CD8-positive, alpha-beta memory T cell (primary cell): ENCODE results near the gene ZCCHC2. TPM values are rescaled to one million over a fixed set of nuclear protein-coding genes. Genes with fewer than 3 reads are reported as not detected.

Experiments
- CTCF ChIA-PET: fragments of 350-600 bp; sonication (Branson Sonifier 250); formaldehyde crosslinking; loops from one replicate; lab custom pipeline; 2021; ENCODE audit warnings: antibody characterized with exemption; lab: Charles Lee
- POLR2A ChIA-PET: fragments of 350-600 bp; sonication (Branson Sonifier 250); formaldehyde crosslinking; loops from one replicate; lab custom pipeline; 2021; ENCODE audit warnings: antibody characterized with exemption; lab: Charles Lee
- DNase-seq, 5 donors: peaks; one replicate each; pipeline versions ENCODE4 v3.0.0 to v3.0.0-alpha.2; 2020 to 2022; ENCODE audit warnings: mixed read lengths in 1 of 5
- H3K27ac ChIP-seq: one replicate; pipeline ENCODE4 v1.7.0; 2013; ENCODE audit warnings: low read depth, mild to moderate bottlenecking, low read length, moderate library complexity
- H3K27me3 ChIP-seq: 2 replicates; pipeline ENCODE4 v1.7.0; 2013; ENCODE audit warnings: low read length, mild to moderate bottlenecking; ENCODE audit not compliant: insufficient read depth, poor library complexity, severe bottlenecking
- H3K36me3 ChIP-seq: 2 replicates; pipeline ENCODE4 v1.7.0; 2013; ENCODE audit warnings: mild to moderate bottlenecking, low read length, moderate library complexity; ENCODE audit not compliant: insufficient read depth
- H3K4me1 ChIP-seq: 2 replicates; pipeline ENCODE4 v1.7.0; 2013; ENCODE audit warnings: mild to moderate bottlenecking, low read length, moderate library complexity; ENCODE audit not compliant: insufficient read depth
- H3K4me3 ChIP-seq: 2 replicates; pipeline ENCODE4 v1.7.0; 2013; ENCODE audit warnings: mild to moderate bottlenecking, low read length
- H3K9me3 ChIP-seq: 2 replicates; pipeline ENCODE4 v1.7.0; 2013; ENCODE audit warnings: mild to moderate bottlenecking, low read length
- H3K27ac Mint-ChIP-seq, 8 donors: one replicate each; pipeline ENCODE4 v1.8.0; 2020 to 2021; ENCODE audit warnings: mixed read lengths in 8 of 8, mild to moderate bottlenecking in 6 of 8, inconsistent platforms in 3 of 8, moderate library complexity in 3 of 8
- H3K27me3 Mint-ChIP-seq, 2 donors: one replicate each; pipeline ENCODE4 v1.8.0; 2020 to 2021; ENCODE audit warnings: mixed read lengths in 2 of 2, mild to moderate bottlenecking in 1 of 2, moderate library complexity in 1 of 2
- H3K36me3 Mint-ChIP-seq, 3 donors: one replicate each; pipeline ENCODE4 v1.8.0; 2020 to 2021; ENCODE audit warnings: mixed read lengths in 3 of 3, inconsistent platforms in 1 of 3, mild to moderate bottlenecking in 1 of 3
- H3K4me1 Mint-ChIP-seq, 3 donors: one replicate each; pipeline ENCODE4 v1.8.0; 2020 to 2021; ENCODE audit warnings: mixed read lengths in 3 of 3, inconsistent platforms in 1 of 3, mild to moderate bottlenecking in 1 of 3
- H3K4me3 Mint-ChIP-seq, 7 donors: one replicate each; pipeline ENCODE4 v1.8.0; 2020 to 2021; ENCODE audit warnings: mixed read lengths in 7 of 7, mild to moderate bottlenecking in 6 of 7, moderate library complexity in 4 of 7, inconsistent platforms in 2 of 7
- H3K9me3 Mint-ChIP-seq, 5 donors: one replicate each; pipeline ENCODE4 v1.8.0; 2020 to 2022; ENCODE audit warnings: mixed read lengths in 5 of 5, mild to moderate bottlenecking in 3 of 5, moderate library complexity in 2 of 5, inconsistent platforms in 1 of 5
- polyA plus RNA-seq: library from polyadenylated mRNA; unstranded; fragments of 300-500 nt; fragmentation: Illumina TruSeq; gene quantifications from one replicate; pipeline ENCODE4 v1.2.3, GENCODE V29; 2021
- total RNA-seq, 2 experiments: library from RNA; stranded (reverse); gene quantifications; one replicate each; pipeline ENCODE4 v1.2.3, GENCODE V29; 2021

Gene ZCCHC2
- total and polyA plus RNA-seq, 3 experiments from 2014 or later, result 2.9 to 37.9 (median 36.4) TPM

GRCh38 chr18:62558015-62558663 is 35.3 kb downstream of the ZCCHC2 start:
- DNase-seq, result no peak
- Mint-ChIP-seq H3K9me3 (no peaks in the 10 kb centered on the region), H3K4me3 (no peak overlapping the region), H3K36me3 (peaks cover 0 to 91% (median 42%) of the 10 kb centered on the region in 3 donors), H3K27me3 (no peaks in the 10 kb centered on the region), H3K27ac (peak overlapping the region in 2 of 8 donors; percentile 17 to 70), H3K4me1 (peaks cover 12 to 22% (median 21%) of the 10 kb centered on the region in 3 donors)
- peaks cover 43% of the 10 kb centered on the region for H3K36me3 ChIP-seq
- no peak overlapping the region for H3K4me3 ChIP-seq
- no peaks in the 10 kb centered on the region for H3K4me1 ChIP-seq
- ChIA-PET CTCF (interaction anchor here (1.4 kb wide), 1 partner anchor 26 kb away, joined by 4 read pairs; no protein-coding TSS in a partner anchor), POLR2A (no interaction called here)
- H3K27me3 ChIP-seq, result no peaks in the 10 kb centered on the region
- H3K27ac ChIP-seq, result no peak overlapping the region
- no peaks in the 10 kb centered on the region for H3K9me3 ChIP-seq

GRCh38 chr18:62564044-62564443 is 41.2 kb downstream of the ZCCHC2 start:
- H3K27ac ChIP-seq, result no peak overlapping the region
- no peaks in the 10 kb centered on the region for H3K27me3 Mint-ChIP-seq
- H3K9me3 Mint-ChIP-seq, result no peaks in the 10 kb centered on the region
- H3K4me1 ChIP-seq, result no peaks in the 10 kb centered on the region
- H3K9me3 ChIP-seq, result no peaks in the 10 kb centered on the region
- no peak overlapping the region for H3K4me3 Mint-ChIP-seq
- ChIA-PET POLR2A (no interaction called here), CTCF (interaction anchor here (1.6 kb wide), 1 partner anchor 19 kb away, joined by 4 read pairs; no protein-coding TSS in a partner anchor)
- H3K36me3 ChIP-seq, result peaks cover 28% of the 10 kb centered on the region
- no peak overlapping the region for H3K4me3 ChIP-seq
- H3K4me1 Mint-ChIP-seq, result peaks cover 3 to 12% (median 5%) of the 10 kb centered on the region in 3 donors
- no peak for DNase-seq
- peaks cover 14 to 92% (median 35%) of the 10 kb centered on the region in 3 donors for H3K36me3 Mint-ChIP-seq
- H3K27me3 ChIP-seq, result no peaks in the 10 kb centered on the region
- H3K27ac Mint-ChIP-seq, result peak overlapping the region in 1 of 8 donors; percentile 39

GRCh38 chr18:62566199-62566598 is 43.4 kb downstream of the ZCCHC2 start:
- Histone ChIP-seq H3K36me3 (peaks cover 32% of the 10 kb centered on the region), H3K4me1 (no peaks in the 10 kb centered on the region), H3K27ac (no peak overlapping the region), H3K4me3 (no peak overlapping the region), H3K9me3 (no peaks in the 10 kb centered on the region), H3K27me3 (no peaks in the 10 kb centered on the region)
- H3K4me3 Mint-ChIP-seq, result peak overlapping the region in 1 of 7 donors; percentile 17
- no peaks in the 10 kb centered on the region for H3K9me3 Mint-ChIP-seq
- no peak for DNase-seq
- ChIA-PET POLR2A (no interaction called here), CTCF (no interaction called here)
- peak overlapping the region in 2 of 8 donors; percentile 8 to 39 for H3K27ac Mint-ChIP-seq
- peaks cover 2 to 15% (median 13%) of the 10 kb centered on the region in 3 donors for H3K4me1 Mint-ChIP-seq
- H3K27me3 Mint-ChIP-seq, result no peaks in the 10 kb centered on the region
- H3K36me3 Mint-ChIP-seq, result peaks cover 24 to 89% (median 42%) of the 10 kb centered on the region in 3 donors

- Histone ChIP-seq H3K27me3 (no peaks in the 10 kb centered on the region), H3K27ac (no peak overlapping the region), H3K36me3 (peaks cover 33% of the 10 kb centered on the region), H3K9me3 (no peaks in the 10 kb centered on the region), H3K4me1 (no peaks in the 10 kb centered on the region), H3K4me3 (no peak overlapping the region)
- H3K4me1 Mint-ChIP-seq, result peaks cover 9 to 15% (median 15%) of the 10 kb centered on the region in 3 donors
- ChIA-PET POLR2A (no interaction called here), CTCF (no interaction called here)
- H3K27ac Mint-ChIP-seq, result peak overlapping the region in 2 of 8 donors; percentile 8 to 39
- no peaks in the 10 kb centered on the region for H3K27me3 Mint-ChIP-seq
- H3K36me3 Mint-ChIP-seq, result peaks cover 24 to 89% (median 38%) of the 10 kb centered on the region in 3 donors
- DNase-seq, result no peak
- no peak overlapping the region for H3K4me3 Mint-ChIP-seq
- no peaks in the 10 kb centered on the region for H3K9me3 Mint-ChIP-seq
Observed at GRCh38 chr18:62566818-62567217, 44.0 kb downstream of the ZCCHC2 start.

GRCh38 chr18:62569081-62569655 is 46.3 kb downstream of the ZCCHC2 start:
- peaks cover 43% of the 10 kb centered on the region for H3K36me3 ChIP-seq
- CTCF ChIA-PET, result no interaction called here
- no peaks in the 10 kb centered on the region for H3K27me3 Mint-ChIP-seq

GRCh38 chr18:62571037-62571436 is 48.2 kb downstream of the ZCCHC2 start:
- Mint-ChIP-seq H3K27me3 (no peaks in the 10 kb centered on the region), H3K4me3 (no peak overlapping the region), H3K36me3 (peaks cover 24 to 93% (median 39%) of the 10 kb centered on the region in 3 donors), H3K9me3 (no peaks in the 10 kb centered on the region), H3K4me1 (peaks cover 9 to 18% (median 14%) of the 10 kb centered on the region in 3 donors), H3K27ac (peak overlapping the region in 7 of 8 donors; percentile 6 to 77 (median 65))
- Histone ChIP-seq H3K36me3 (peaks cover 50% of the 10 kb centered on the region), H3K4me1 (no peaks in the 10 kb centered on the region), H3K27me3 (no peaks in the 10 kb centered on the region), H3K9me3 (no peaks in the 10 kb centered on the region), H3K27ac (no peak overlapping the region), H3K4me3 (no peak overlapping the region)
- ChIA-PET CTCF (interaction anchor here (1.0 to 2.0 kb wide), 3 partner anchors 12 to 145 kb away, joined by 3 to 7 read pairs (median 3); no protein-coding TSS in a partner anchor), POLR2A (no interaction called here)
- DNase-seq, result no peak

More at GRCh38 chr18:62569081-62569655, 46.3 kb downstream of the ZCCHC2 start:
- Mint-ChIP-seq H3K9me3 (no peaks in the 10 kb centered on the region), H3K27ac (peak overlapping the region in 4 of 8 donors; percentile 6 to 84 (median 36)), H3K4me1 (peaks cover 9 to 18% (median 9%) of the 10 kb centered on the region in 3 donors), H3K4me3 (no peak overlapping the region), H3K36me3 (peaks cover 24 to 92% (median 33%) of the 10 kb centered on the region in 3 donors)
- H3K9me3 ChIP-seq, result no peaks in the 10 kb centered on the region
- POLR2A ChIA-PET, result no interaction called here
- no peak for DNase-seq
- H3K27ac ChIP-seq, result no peak overlapping the region
- no peak overlapping the region for H3K4me3 ChIP-seq
- H3K27me3 ChIP-seq, result no peaks in the 10 kb centered on the region
- H3K4me1 ChIP-seq, result no peaks in the 10 kb centered on the region

- Histone ChIP-seq H3K27me3 (no peaks in the 10 kb centered on the region), H3K4me3 (no peak overlapping the region), H3K4me1 (no peaks in the 10 kb centered on the region), H3K27ac (no peak overlapping the region), H3K36me3 (peaks cover 54% of the 10 kb centered on the region), H3K9me3 (no peaks in the 10 kb centered on the region)
- no peaks in the 10 kb centered on the region for H3K27me3 Mint-ChIP-seq
- peak in 1 of 5 donors; percentile 36 for DNase-seq
- peaks cover 11 to 18% (median 14%) of the 10 kb centered on the region in 3 donors for H3K4me1 Mint-ChIP-seq
- peaks cover 18 to 94% (median 34%) of the 10 kb centered on the region in 3 donors for H3K36me3 Mint-ChIP-seq
- H3K27ac Mint-ChIP-seq, result peak overlapping the region in 4 of 8 donors; percentile 26 to 94 (median 76)
- ChIA-PET CTCF (interaction anchor here (1.0 to 2.0 kb wide), 3 partner anchors 12 to 146 kb away, joined by 3 to 7 read pairs (median 3); no protein-coding TSS in a partner anchor), POLR2A (no interaction called here)
- H3K9me3 Mint-ChIP-seq, result no peaks in the 10 kb centered on the region
- no peak overlapping the region for H3K4me3 Mint-ChIP-seq
Observed at GRCh38 chr18:62571648-62572047, 48.8 kb downstream of the ZCCHC2 start.

- no peaks in the 10 kb centered on the region for H3K9me3 Mint-ChIP-seq
- Histone ChIP-seq H3K36me3 (peaks cover 62% of the 10 kb centered on the region), H3K4me3 (no peak overlapping the region), H3K9me3 (no peaks in the 10 kb centered on the region), H3K27me3 (no peaks in the 10 kb centered on the region), H3K4me1 (no peaks in the 10 kb centered on the region), H3K27ac (no peak overlapping the region)
- CTCF ChIA-PET, result interaction anchor here (1.2 to 2.0 kb wide), 2 partner anchors 11 to 13 kb away, joined by 3 to 7 read pairs; no protein-coding TSS in a partner anchor
- H3K27ac Mint-ChIP-seq, result peak overlapping the region in 3 of 8 donors; percentile 31 to 83 (median 58)
- H3K27me3 Mint-ChIP-seq, result no peaks in the 10 kb centered on the region
- H3K4me1 Mint-ChIP-seq, result peaks cover 14 to 23% (median 19%) of the 10 kb centered on the region in 3 donors
- H3K4me3 Mint-ChIP-seq, result no peak overlapping the region
- DNase-seq, result no peak
- peaks cover 14 to 96% (median 37%) of the 10 kb centered on the region in 3 donors for H3K36me3 Mint-ChIP-seq
- POLR2A ChIA-PET, result no interaction called here
Observed at GRCh38 chr18:62572456-62572855, 49.6 kb downstream of the ZCCHC2 start.
